Measurements from ENCODE around the gene SLC7A1. TPM values are rescaled to one million over a fixed set of nuclear protein-coding genes. Genes with fewer than 3 reads are reported as not detected.

SLC7A1 gene
- polyA plus RNA-seq, 2 of the 4 experiments (the other 2 are of a cell fraction): 19.9 to 24.8 TPM

GRCh38 chr13:29486551-29486950 is 108.9 kb downstream of the SLC7A1 start:
- no peak for TF ChIP-seq HEYL (CRISPR knock-in tag; IDR thresholded peaks at IDR 0.05)
- no peak for TF ChIP-seq MAZ (IDR thresholded peaks at IDR 0.05; ENCODE audit: borderline replicate concordance, low read depth, low read length)
- TF ChIP-seq RCOR1 (IDR thresholded peaks at IDR 0.05; ENCODE audit: low read depth, low read length): no peak
- no peak for TF ChIP-seq JUNB (IDR thresholded peaks at IDR 0.05)
- no peak for TF ChIP-seq ESRRA (IDR thresholded peaks at IDR 0.05; ENCODE audit: borderline replicate concordance, low read length)
- TF ChIP-seq POLR2A (IDR thresholded peaks at IDR 0.05; ENCODE audit: low read length): no peak
- TF ChIP-seq MYC (IDR thresholded peaks at IDR 0.05; ENCODE audit: borderline replicate concordance, low read length): no peak
- no peak for TF ChIP-seq KDM5A (IDR thresholded peaks at IDR 0.05)
- no peak for TF ChIP-seq NFE2L2 (conservative IDR thresholded peaks at IDR 0.05; ENCODE audit: low read length)
- TF ChIP-seq HOXA7 (CRISPR knock-in tag; IDR thresholded peaks at IDR 0.05): no peak
- no peak for ATAC-seq

GRCh38 chr13:29484796-29485195 is 110.7 kb downstream of the SLC7A1 start:
- 17% methylated on average over 2 of the region's 7 CpGs for WGBS (ENCODE audit: missing lambda C conversion rate)
- Histone ChIP-seq H3K4me3 (no peak overlapping the region), H3K9me3 (no peaks in the 10 kb centered on the region), H3K4me1 (no peaks in the 10 kb centered on the region), H3K4me2 (no peak overlapping the region), H3K27ac (no peak overlapping the region)
- ATAC-seq (no peak), DNase-seq (ENCODE audit: low read depth in 1 of 2, low spot score in 1 of 2) (no peak), FAIRE-seq (no peak)
- POLR2A ChIA-PET: no interaction called here
- CTCF ChIA-PET: interaction anchor here (0.9 to 2.2 kb wide), 3 partner anchors 13 to 631 kb away, joined by 3 to 7 read pairs (median 5); no protein-coding TSS in a partner anchor
- no peak for TF ChIP-seq NR3C1 (IDR thresholded peaks at IDR 0.05)
- no peak for TF ChIP-seq NPAS2 (CRISPR knock-in tag; IDR thresholded peaks at IDR 0.05; ENCODE audit: borderline replicate concordance)
- TF ChIP-seq, protein P1, sequence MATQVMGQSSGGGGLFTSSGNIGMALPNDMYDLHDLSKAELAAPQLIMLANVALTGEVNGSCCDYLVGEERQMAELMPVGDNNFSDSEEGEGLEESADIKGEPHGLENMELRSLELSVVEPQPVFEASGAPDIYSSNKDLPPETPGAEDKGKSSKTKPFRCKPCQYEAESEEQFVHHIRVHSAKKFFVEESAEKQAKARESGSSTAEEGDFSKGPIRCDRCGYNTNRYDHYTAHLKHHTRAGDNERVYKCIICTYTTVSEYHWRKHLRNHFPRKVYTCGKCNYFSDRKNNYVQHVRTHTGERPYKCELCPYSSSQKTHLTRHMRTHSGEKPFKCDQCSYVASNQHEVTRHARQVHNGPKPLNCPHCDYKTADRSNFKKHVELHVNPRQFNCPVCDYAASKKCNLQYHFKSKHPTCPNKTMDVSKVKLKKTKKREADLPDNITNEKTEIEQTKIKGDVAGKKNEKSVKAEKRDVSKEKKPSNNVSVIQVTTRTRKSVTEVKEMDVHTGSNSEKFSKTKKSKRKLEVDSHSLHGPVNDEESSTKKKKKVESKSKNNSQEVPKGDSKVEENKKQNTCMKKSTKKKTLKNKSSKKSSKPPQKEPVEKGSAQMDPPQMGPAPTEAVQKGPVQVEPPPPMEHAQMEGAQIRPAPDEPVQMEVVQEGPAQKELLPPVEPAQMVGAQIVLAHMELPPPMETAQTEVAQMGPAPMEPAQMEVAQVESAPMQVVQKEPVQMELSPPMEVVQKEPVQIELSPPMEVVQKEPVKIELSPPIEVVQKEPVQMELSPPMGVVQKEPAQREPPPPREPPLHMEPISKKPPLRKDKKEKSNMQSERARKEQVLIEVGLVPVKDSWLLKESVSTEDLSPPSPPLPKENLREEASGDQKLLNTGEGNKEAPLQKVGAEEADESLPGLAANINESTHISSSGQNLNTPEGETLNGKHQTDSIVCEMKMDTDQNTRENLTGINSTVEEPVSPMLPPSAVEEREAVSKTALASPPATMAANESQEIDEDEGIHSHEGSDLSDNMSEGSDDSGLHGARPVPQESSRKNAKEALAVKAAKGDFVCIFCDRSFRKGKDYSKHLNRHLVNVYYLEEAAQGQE (IDR thresholded peaks at IDR 0.05): no peak

More at GRCh38 chr13:29486551-29486950, 108.9 kb downstream of the SLC7A1 start:
- ChIA-PET POLR2A (no interaction called here), CTCF (interaction anchor here (1.8 kb wide), 1 partner anchor 14 kb away, joined by 6 read pairs; no protein-coding TSS in a partner anchor)
- DNase-seq (ENCODE audit: low read depth in 1 of 2, low spot score in 1 of 2) (no peak), FAIRE-seq (no peak)
- H3K4me3 ChIP-seq: no peak overlapping the region
- no peaks in the 10 kb centered on the region for H3K9me3 ChIP-seq
- no peaks in the 10 kb centered on the region for H3K4me1 ChIP-seq
- H3K27ac ChIP-seq: no peak overlapping the region
- H3K4me2 ChIP-seq: no peak overlapping the region
- WGBS (ENCODE audit: missing lambda C conversion rate): 38% methylated on average over 3 of the region's 3 CpGs

DNA sequence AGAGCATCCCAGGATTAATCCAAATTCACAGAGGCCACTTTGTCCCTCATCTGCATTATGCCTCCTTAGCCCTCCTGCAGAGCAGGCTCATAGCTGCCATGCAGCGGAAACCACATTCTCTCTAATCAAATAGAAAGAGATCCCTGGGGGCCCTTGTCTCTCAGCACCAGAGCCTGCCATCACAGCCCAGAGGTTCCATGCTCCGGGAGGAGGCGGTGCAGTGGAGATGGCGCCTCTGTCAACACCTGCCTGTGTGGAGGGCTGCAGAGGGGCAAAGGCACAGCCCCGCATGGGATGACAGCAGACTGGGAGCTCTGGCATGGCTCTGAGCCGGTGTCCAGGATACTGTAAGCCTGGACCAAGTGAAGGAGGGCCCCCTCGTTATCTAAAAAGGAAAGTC is 111.3 kb downstream of the SLC7A1 start:
- no peak for TF ChIP-seq GATA3 (IDR thresholded peaks at IDR 0.05; ENCODE audit: borderline replicate concordance)
- TF ChIP-seq HOXA7 (CRISPR knock-in tag; IDR thresholded peaks at IDR 0.05): no peak
- TF ChIP-seq HOXB5 (CRISPR knock-in tag; IDR thresholded peaks at IDR 0.05): no peak
- no peak for TF ChIP-seq HES2 (IDR thresholded peaks at IDR 0.05)
- no peak for TF ChIP-seq SREBF2 (IDR thresholded peaks at IDR 0.05)
- TF ChIP-seq ZSCAN20 (CRISPR knock-in tag; IDR thresholded peaks at IDR 0.05): no peak
- TF ChIP-seq MAZ (IDR thresholded peaks at IDR 0.05; ENCODE audit: borderline replicate concordance, low read depth, low read length): no peak
- TF ChIP-seq FOXS1 (CRISPR knock-in tag; IDR thresholded peaks at IDR 0.05): no peak
- no peak for TF ChIP-seq BHLHE40 (IDR thresholded peaks at IDR 0.05; ENCODE audit: low read depth, low read length)
- TF ChIP-seq, protein P2, sequence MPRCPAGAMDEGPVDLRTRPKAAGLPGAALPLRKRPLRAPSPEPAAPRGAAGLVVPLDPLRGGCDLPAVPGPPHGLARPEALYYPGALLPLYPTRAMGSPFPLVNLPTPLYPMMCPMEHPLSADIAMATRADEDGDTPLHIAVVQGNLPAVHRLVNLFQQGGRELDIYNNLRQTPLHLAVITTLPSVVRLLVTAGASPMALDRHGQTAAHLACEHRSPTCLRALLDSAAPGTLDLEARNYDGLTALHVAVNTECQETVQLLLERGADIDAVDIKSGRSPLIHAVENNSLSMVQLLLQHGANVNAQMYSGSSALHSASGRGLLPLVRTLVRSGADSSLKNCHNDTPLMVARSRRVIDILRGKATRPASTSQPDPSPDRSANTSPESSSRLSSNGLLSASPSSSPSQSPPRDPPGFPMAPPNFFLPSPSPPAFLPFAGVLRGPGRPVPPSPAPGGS (IDR thresholded peaks at IDR 0.05): no peak
- TF ChIP-seq CHD4 (IDR thresholded peaks at IDR 0.05; ENCODE audit: borderline replicate concordance): no peak
- TF ChIP-seq ESRRA (IDR thresholded peaks at IDR 0.05; ENCODE audit: borderline replicate concordance, low read length): no peak
- FAIRE-seq (no peak), ATAC-seq (no peak), DNase-seq (ENCODE audit: low read depth in 1 of 2, low spot score in 1 of 2) (no peak)
- Histone ChIP-seq H3K4me2 (no peak overlapping the region), H3K4me3 (no peak overlapping the region), H3K4me1 (no peaks in the 10 kb centered on the region), H3K9me3 (no peaks in the 10 kb centered on the region), H3K27ac (no peak overlapping the region)
- ChIA-PET CTCF (interaction anchor here (0.9 to 2.2 kb wide), 2 partner anchors 12 to 23 kb away, joined by 5 to 7 read pairs; no protein-coding TSS in a partner anchor), POLR2A (no interaction called here)
- WGBS (ENCODE audit: missing lambda C conversion rate): 54% methylated on average over 5 of the region's 7 CpGs

Measured in A549 (cell line).